Endothelial cell of umbilical vein (primary cell): ENCODE results near the gene WDFY2. TPM values are rescaled to one million over a fixed set of nuclear protein-coding genes. Genes with fewer than 3 reads are reported as not detected.

Experiments
- BruUV-seq: library from RNA; stranded (reverse); fragments of 400-500 nt; replicated peaks from 2 replicates; lab custom pipeline; 2021; lab: Mats Ljungman, UMichigan
- CTCF ChIA-PET: fragments of 300-600, 350-600 bp; sonication (Branson Sonifier 250); formaldehyde crosslinking; loops from one replicate; lab custom pipeline; 2021; ENCODE audit warnings: antibody characterized with exemption, inconsistent platforms; lab: Charles Lee
- POLR2A ChIA-PET: fragments of 300-600, 350-600 bp; sonication (Branson Sonifier 250); formaldehyde crosslinking; loops from one replicate; lab custom pipeline; 2021; ENCODE audit warnings: antibody characterized with exemption, inconsistent platforms; lab: Charles Lee
- DNase-seq: peaks from one replicate; pipeline ENCODE4 v3.0.0-alpha.2; 2011; ENCODE audit warnings: low read depth, low spot score
- FAIRE-seq: peaks from 2 replicates; lab custom pipeline; 2011; peaks lifted over from hg19 to GRCh38; lab: Jason Lieb, UNC
- H2AFZ ChIP-seq: 2 replicates; pipeline ENCODE4 v1.6.0; 2012; ENCODE audit warnings: low read depth, low read length, control low read depth, inconsistent platforms
- H3K27ac ChIP-seq: 2 replicates; pipeline ENCODE4 v1.5.1; 2011; ENCODE audit warnings: low read depth, mild to moderate bottlenecking, control low read depth, low read length, moderate library complexity; ENCODE audit not compliant: insufficient read depth
- H3K27me3 ChIP-seq, 2 experiments: 2 replicates each; pipeline versions ENCODE4 v1.6.0 to v1.6.1; 2011; ENCODE audit warnings: low read length in 2 of 2, mixed read lengths in 1 of 2; ENCODE audit not compliant: control insufficient read depth in 2 of 2, insufficient read depth in 2 of 2
- H3K36me3 ChIP-seq, 2 experiments: 2 replicates in 1 of 2; 3 replicates in 1 of 2; pipeline ENCODE4 v1.5.1; 2011; ENCODE audit warnings: low read length in 2 of 2, mild to moderate bottlenecking in 1 of 2, moderate library complexity in 1 of 2; ENCODE audit not compliant: control insufficient read depth in 2 of 2, insufficient read depth in 2 of 2; ENCODE audit errors: extremely low read depth in 1 of 2
- H3K4me1 ChIP-seq: 3 replicates; pipeline ENCODE4 v1.5.1; 2011; ENCODE audit warnings: mild to moderate bottlenecking, low read length; ENCODE audit not compliant: control insufficient read depth, insufficient read depth; ENCODE audit errors: extremely low read depth
- H3K4me2 ChIP-seq: 2 replicates; pipeline ENCODE4 v1.6.1; 2011; ENCODE audit warnings: low read length, control low read depth, mixed read lengths; ENCODE audit not compliant: insufficient read depth
- H3K4me3 ChIP-seq, 3 experiments: fragments of 200-600 bp in 1 of 3; sonication (generic), shearing (Covaris generic) in 1 of 3; replicated peaks in 1 of 3; 2 replicates each; pipeline ENCODE4 v1.5.1; 2011 to 2016; ENCODE audit warnings: control low read depth in 3 of 3, low read length in 3 of 3, mild to moderate bottlenecking in 2 of 3, inconsistent platforms in 1 of 3, low read depth in 1 of 3, moderate library complexity in 1 of 3; ENCODE audit not compliant: insufficient read depth in 1 of 3
- H3K79me2 ChIP-seq: 2 replicates; pipeline ENCODE4 v1.6.0; 2012; ENCODE audit warnings: low read length, inconsistent platforms; ENCODE audit not compliant: control insufficient read depth, insufficient read depth
- H3K9ac ChIP-seq: replicated peaks from 2 replicates; pipeline ENCODE3; 2011; ENCODE audit warnings: low read length, control low read depth; ENCODE audit not compliant: insufficient read depth; ENCODE audit errors: extremely low read depth
- H3K9me1 ChIP-seq: replicated peaks from 3 replicates; pipeline ENCODE4 v1.6.0; 2011; ENCODE audit warnings: mild to moderate bottlenecking, low read length; ENCODE audit not compliant: control insufficient read depth, insufficient read depth; ENCODE audit errors: extremely low read depth
- H3K9me3 ChIP-seq: replicated peaks from 2 replicates; pipeline ENCODE4 v1.5.1; 2012; ENCODE audit warnings: low read length, inconsistent platforms; ENCODE audit not compliant: control insufficient read depth, insufficient read depth
- H4K20me1 ChIP-seq: replicated peaks from 2 replicates; pipeline ENCODE3; 2011; ENCODE audit warnings: mild to moderate bottlenecking, low read length; ENCODE audit not compliant: control insufficient read depth, insufficient read depth; ENCODE audit errors: extremely low read depth
- CTCF ChIP-seq, 2 donors: IDR thresholded peaks; 1 replicate in 1 of 2; 2 replicates in 1 of 2; pipeline ENCODE4 v1.5.1; 2011; ENCODE audit warnings: low read length in 2 of 2, mild to moderate bottlenecking in 2 of 2, moderate library complexity in 2 of 2, control low read depth in 1 of 2, inconsistent platforms in 1 of 2, low read depth in 1 of 2; ENCODE audit not compliant: insufficient read depth in 1 of 2; ENCODE audit errors: extremely low read depth in 1 of 2
- EZH2 ChIP-seq: IDR thresholded peaks from 2 replicates; pipeline ENCODE4 v1.6.1; 2012; ENCODE audit warnings: borderline replicate concordance, low read depth, mild to moderate bottlenecking, moderate library complexity, low read length, inconsistent platforms; ENCODE audit not compliant: severe bottlenecking
- FOS ChIP-seq: IDR thresholded peaks from 2 replicates; pipeline ENCODE4 v1.6.1; 2011; ENCODE audit warnings: mild to moderate bottlenecking, low read length, moderate library complexity, borderline replicate concordance; ENCODE audit not compliant: insufficient read depth
- GATA2 ChIP-seq: IDR thresholded peaks from 2 replicates; pipeline ENCODE4 v1.7.0; 2011; ENCODE audit warnings: low read depth, mild to moderate bottlenecking, moderate library complexity, mixed read lengths, low read length; ENCODE audit not compliant: insufficient read length, insufficient read depth
- JUN ChIP-seq: IDR thresholded peaks from 2 replicates; pipeline ENCODE4 v1.6.1; 2011; ENCODE audit warnings: borderline replicate concordance, low read depth; ENCODE audit not compliant: insufficient read length, insufficient read depth
- MYC ChIP-seq: IDR thresholded peaks from one replicate; pipeline ENCODE4 v1.6.1; 2011; ENCODE audit warnings: mild to moderate bottlenecking, low read depth, low read length
- POLR2A ChIP-seq: IDR thresholded peaks from 2 replicates; pipeline ENCODE4 v1.6.1; 2012; ENCODE audit warnings: low read depth, mild to moderate bottlenecking, control low read depth, low read length
- POLR2AphosphoS5 ChIP-seq: IDR thresholded peaks from 2 replicates; pipeline ENCODE4 v1.6.1; 2012; ENCODE audit warnings: low read depth, mild to moderate bottlenecking, control low read depth, low read length, moderate library complexity; ENCODE audit not compliant: insufficient read depth
- dilution Hi-C: fragments of 300-500 bp; cut with MboI; formaldehyde crosslinking; loops from one replicate; pipeline ENCODE4 v1.15.0; 2019; ENCODE audit warnings: low sequenced_read_pairs; ENCODE audit not compliant: extremely low pct_ligation_motif_present
- intact Hi-C: fragments of 100-400 bp; cut with micrococcal nuclease; formaldehyde crosslinking; loops from one replicate; pipeline ENCODE4 v1.10.0; 2022
- polyA plus RNA-seq, 4 experiments: library from polyadenylated mRNA; depleted of rRNA in 3 of 4; stranded (reverse) in 3 of 4; unstranded in 1 of 4; fragments of >200 nt; gene quantifications; 2 replicates each; pipeline versions ENCODE4 v1.2.1 to v1.2.3, GENCODE V29; 2011 to 2012; ENCODE audit warnings: missing spikeins in 1 of 4
- total RNA-seq: library from RNA; stranded (reverse); gene quantifications from 2 replicates; pipeline ENCODE4 v1.2.3, GENCODE V29; 2021
- TF ChIP-seq, protein P1 (sequence below): IDR thresholded peaks from 2 replicates; pipeline ENCODE4 v1.6.1; 2011; ENCODE audit not compliant: insufficient read depth, insufficient read length

WDFY2 gene
- total and polyA plus RNA-seq, 2 donors (not counting 3 experiments of a cell fraction or from before 2014, with no cell fraction given): 2.1 to 5.5 TPM

DNA sequence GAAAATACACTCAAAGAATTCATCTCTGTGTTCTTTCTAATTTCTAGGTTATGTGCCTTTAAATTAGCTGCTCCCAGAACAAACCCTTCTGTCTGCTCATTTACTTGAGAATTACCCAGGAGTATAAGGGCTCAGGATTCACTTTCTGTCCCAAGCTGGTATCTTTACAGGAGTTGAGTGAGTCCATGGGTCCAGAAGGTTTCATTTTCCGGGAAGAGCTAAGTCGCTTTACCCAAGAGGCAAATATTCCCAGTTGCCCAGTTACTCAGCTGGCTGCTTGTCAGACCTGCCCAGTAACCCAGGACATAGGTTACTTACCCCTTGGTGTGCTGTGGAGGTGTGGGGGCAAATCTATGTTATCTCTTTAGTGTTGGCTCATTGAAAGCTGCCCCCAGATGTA is 172.4 kb downstream of the WDFY2 start:
- H4K20me1 ChIP-seq: no peaks in the 10 kb centered on the region
- no peaks in the 10 kb centered on the region for H3K9me1 ChIP-seq
- FAIRE-seq (no peak), DNase-seq (no peak)
- H2AFZ ChIP-seq: no peak overlapping the region
- no peaks in the 10 kb centered on the region for H3K27me3 ChIP-seq
- H3K4me1 ChIP-seq: no peaks in the 10 kb centered on the region
- H3K9me3 ChIP-seq: no peaks in the 10 kb centered on the region
- intact Hi-C loops: no loop called here
- ChIA-PET POLR2A (interaction anchor here (1.0 kb wide), 1 partner anchor 304 kb away, joined by 4 read pairs; the partner anchor contains the start of gene INTS6), CTCF (interaction anchor here (0.8 to 1.9 kb wide), 3 partner anchors 16 to 631 kb away, joined by 3 to 4 read pairs (median 4); no protein-coding TSS in a partner anchor)
- H3K79me2 ChIP-seq: no peaks in the 10 kb centered on the region
- dilution Hi-C loops: no loop called here
- H3K9ac ChIP-seq: no peak overlapping the region
- no peak overlapping the region for H3K4me3 ChIP-seq
- TF ChIP-seq MYC: no peak
- H3K4me2 ChIP-seq: no peak overlapping the region
- BruUV-seq: no TSS peak
- no peaks in the 10 kb centered on the region for H3K36me3 ChIP-seq
- H3K27ac ChIP-seq: no peak overlapping the region

DNA sequence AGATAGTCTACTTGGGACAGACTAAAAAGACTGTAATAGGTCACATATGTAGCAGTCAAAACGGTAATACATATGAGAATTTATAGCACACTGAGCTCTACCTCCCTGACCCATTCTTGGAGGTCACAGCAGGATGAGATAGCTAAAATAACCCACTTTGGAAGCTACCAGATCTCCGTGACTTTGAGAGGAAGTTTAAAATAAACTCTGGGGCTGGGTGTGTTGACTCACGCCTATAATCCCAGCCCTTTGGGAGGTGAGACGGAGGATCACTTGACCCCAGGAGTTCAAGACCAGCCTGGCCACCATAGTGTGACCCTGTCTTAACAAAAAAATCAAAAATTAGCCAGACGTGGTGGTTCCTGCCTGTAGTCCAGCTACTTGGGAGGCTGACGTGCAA is 174.4 kb downstream of the WDFY2 start:
- H3K4me1 ChIP-seq: no peaks in the 10 kb centered on the region
- no peak overlapping the region for H3K4me2 ChIP-seq
- no peak overlapping the region for H3K4me3 ChIP-seq
- ChIA-PET CTCF (interaction anchor here (0.7 to 1.6 kb wide), 4 partner anchors 17 to 1822 kb away, joined by 3 to 5 read pairs (median 3); partner anchors contain the start of gene SPRYD7), POLR2A (no interaction called here)
- no peaks in the 10 kb centered on the region for H3K9me3 ChIP-seq
- H3K27me3 ChIP-seq: no peaks in the 10 kb centered on the region
- H3K27ac ChIP-seq: no peak overlapping the region
- no peaks in the 10 kb centered on the region for H3K9me1 ChIP-seq
- DNase-seq: no peak
- dilution Hi-C loops (no loop called here), intact Hi-C loops (no loop called here)
- H3K36me3 ChIP-seq: no peaks in the 10 kb centered on the region
- no peak for FAIRE-seq
- no peak overlapping the region for H2AFZ ChIP-seq
- H4K20me1 ChIP-seq: no peaks in the 10 kb centered on the region
- H3K9ac ChIP-seq: no peak overlapping the region
- H3K79me2 ChIP-seq: no peaks in the 10 kb centered on the region
- no TSS peak for BruUV-seq
- TF ChIP-seq EZH2: no peak
- TF ChIP-seq, protein P1, sequence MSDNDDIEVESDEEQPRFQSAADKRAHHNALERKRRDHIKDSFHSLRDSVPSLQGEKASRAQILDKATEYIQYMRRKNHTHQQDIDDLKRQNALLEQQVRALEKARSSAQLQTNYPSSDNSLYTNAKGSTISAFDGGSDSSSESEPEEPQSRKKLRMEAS: no peak
- TF ChIP-seq CTCF (IDR thresholded peaks at IDR 0.05; ENCODE audit: extremely low read depth in 1 of 2, insufficient read depth in 1 of 2, low read depth in 1 of 2, low read length in 2 of 2): no peak
- TF ChIP-seq GATA2: no peak
- TF ChIP-seq POLR2A: no peak
- no peak for TF ChIP-seq FOS
- TF ChIP-seq MYC: no peak
- no peak for TF ChIP-seq POLR2AphosphoS5
- TF ChIP-seq JUN: no peak
